WI38 (cell line): ENCODE measurements around the gene SCYGR3.

Experiments
- H3K4me3 ChIP-seq: 2 replicates; pipeline ENCODE4 v1.5.1; 2011; ENCODE audit warnings: low read depth, mild to moderate bottlenecking, control low read depth, low read length
- CTCF ChIP-seq: IDR thresholded peaks from 2 replicates; pipeline ENCODE4 v1.5.1; 2012; ENCODE audit warnings: low read depth, mild to moderate bottlenecking, control low read depth, low read length

The SCYGR3 gene

GRCh38 chr2:227643990-227644551 is 29.4 kb upstream of the SCYGR3 start:
- H3K4me3 ChIP-seq: no peak overlapping the region
- no peak for TF ChIP-seq CTCF

- no peak for TF ChIP-seq CTCF
- no peak overlapping the region for H3K4me3 ChIP-seq
These were observed 28.0 kb upstream of the SCYGR3 start for GRCh38 chr2:227642656-227643055.

GRCh38 chr2:227634201-227634600 is 19.6 kb upstream of the SCYGR3 start:
- TF ChIP-seq CTCF: no peak
- H3K4me3 ChIP-seq: no peak overlapping the region

- no peak for TF ChIP-seq CTCF
- H3K4me3 ChIP-seq: no peak overlapping the region
These were observed 18.2 kb upstream of the SCYGR3 start for GRCh38 chr2:227632827-227633226.

GRCh38 chr2:227630322-227630721 is 15.7 kb upstream of the SCYGR3 start:
- TF ChIP-seq CTCF: no peak
- no peak overlapping the region for H3K4me3 ChIP-seq

GRCh38 chr2:227629435-227629834 is 14.8 kb upstream of the SCYGR3 start:
- no peak for TF ChIP-seq CTCF
- H3K4me3 ChIP-seq: no peak overlapping the region

GRCh38 chr2:227627769-227628168 is 13.1 kb upstream of the SCYGR3 start:
- TF ChIP-seq CTCF: no peak
- no peak overlapping the region for H3K4me3 ChIP-seq
